GM19438 (cell line): ENCODE results near the gene CCDC50.

ENCODE experiments used
- ATAC-seq: cut with Tn5 transposase; IDR thresholded peaks from one replicate; pipeline ENCODE4 v1.9.1; 2021; ENCODE audit warnings: low read depth; ENCODE audit not compliant: unreplicated experiment

Gene CCDC50

DNA sequence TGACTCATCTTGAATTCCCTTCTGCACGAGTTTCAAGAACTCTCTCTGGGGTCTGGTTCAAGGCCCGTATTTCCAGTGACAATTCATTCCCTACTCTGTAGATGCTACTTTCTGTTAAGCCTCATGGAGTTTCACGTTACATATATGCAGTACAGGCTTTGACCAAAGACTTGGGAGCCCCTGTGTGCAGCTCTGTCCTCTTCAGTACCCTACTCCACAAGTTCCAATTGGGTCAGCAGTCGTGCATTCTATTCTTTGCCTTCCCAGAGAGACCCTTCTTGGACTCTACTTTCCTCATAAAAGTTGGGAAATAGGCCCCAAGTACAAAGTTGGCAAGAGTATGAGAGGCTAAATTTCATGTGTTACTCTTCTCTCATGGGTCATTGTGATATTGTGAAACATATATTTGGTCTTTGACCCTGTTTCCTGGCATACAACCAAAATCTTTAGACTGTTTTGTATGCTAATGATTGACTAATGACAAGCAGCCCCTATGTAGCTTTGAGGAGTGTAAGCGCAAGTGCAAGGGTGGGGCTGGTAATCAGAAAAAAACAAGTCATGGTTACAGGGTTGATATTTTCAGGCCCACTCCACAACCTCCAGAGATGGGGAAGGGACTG, 15.0 kb upstream of the CCDC50 start:
- no peak for ATAC-seq

DNA sequence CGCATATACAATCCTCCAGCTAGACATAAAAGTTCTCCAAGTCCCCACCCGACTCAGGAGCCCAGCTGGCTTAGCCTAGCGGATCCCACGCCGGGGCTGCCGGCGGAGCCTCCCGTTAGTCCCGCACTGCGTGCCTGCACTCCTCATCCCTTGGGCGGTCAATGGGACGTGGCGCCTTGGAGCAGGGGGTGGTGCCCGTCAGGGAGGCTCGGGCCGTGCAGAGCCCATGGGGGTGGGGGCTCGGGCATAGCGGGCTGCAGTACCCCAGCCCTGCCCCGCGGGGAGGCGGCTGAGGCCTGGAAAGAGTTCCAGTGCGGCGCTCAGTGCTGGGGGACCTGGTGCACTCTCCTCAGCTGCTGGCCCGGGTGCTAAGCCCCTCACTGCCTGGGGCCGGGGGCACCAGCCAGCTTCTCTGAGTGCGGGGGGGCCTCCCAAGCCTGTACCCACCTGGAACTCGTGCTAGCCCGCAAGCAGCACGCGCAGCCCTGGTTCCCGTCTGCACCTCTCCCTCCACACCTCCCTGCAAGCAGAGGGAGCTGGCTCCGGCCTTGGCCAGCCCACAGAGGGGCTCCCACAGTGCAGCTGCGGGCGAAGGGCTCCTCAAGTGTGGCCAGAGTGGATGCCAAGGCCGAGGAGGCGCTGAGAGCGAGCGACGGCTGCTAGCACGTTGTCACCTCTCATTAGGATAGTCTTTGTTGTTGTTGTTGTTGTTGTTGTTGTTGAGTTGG, 12.2 kb upstream of the CCDC50 start:
- no peak for ATAC-seq

DNA sequence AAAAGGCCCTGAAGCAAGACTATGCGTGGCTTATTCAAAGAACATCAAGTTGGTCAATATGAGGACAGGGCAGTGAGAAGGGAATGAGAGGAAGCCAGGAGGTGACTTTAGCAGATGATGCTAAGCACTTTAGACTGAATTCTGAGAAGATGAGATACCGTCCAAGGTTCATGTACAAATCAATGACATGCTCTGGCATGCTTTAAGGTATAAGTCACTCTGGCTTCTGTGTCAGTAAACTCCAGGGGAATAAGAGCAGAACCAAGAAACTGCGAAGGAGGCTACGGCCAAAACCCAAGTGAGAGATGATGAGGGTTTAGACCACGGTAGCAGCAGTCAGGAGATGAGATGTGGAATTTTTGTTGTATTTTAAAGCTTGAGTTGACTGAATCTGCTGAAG, 8.9 kb upstream of the CCDC50 start:
- no peak for ATAC-seq

DNA sequence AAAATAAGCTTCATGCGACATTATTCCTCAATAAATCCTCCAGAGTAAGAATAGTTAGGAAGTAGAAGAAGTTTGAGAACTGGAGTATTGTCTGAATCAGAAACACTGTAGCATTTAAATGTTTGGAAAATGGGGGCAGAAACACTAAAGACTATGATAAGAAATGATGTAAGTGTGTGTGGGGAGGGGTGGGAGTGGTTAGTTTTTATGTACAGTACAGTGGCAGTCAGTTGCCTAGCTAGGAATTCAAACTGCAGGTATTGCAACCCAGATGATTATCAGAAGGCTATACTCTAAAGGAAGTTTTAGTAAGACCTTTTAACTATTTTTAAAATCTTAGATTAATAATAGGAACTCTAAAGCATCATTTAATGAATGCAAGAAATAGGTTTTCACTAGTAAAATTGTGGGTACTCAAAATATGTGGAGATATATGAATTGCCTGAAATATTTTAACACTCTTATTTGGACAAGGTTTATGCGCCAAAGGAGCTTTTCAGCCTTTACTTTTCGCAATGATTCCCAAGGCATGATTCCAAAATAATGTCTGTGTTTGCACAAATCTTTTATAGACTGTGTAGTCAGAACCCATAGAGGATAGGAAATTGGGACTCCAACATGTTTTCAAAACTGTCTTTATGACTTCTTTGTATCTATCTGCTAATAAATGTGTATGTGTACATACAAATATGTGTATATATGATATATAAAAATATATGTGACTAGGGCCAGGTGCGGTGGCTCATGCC, 8.0 kb upstream of the CCDC50 start:
- no peak for ATAC-seq

DNA sequence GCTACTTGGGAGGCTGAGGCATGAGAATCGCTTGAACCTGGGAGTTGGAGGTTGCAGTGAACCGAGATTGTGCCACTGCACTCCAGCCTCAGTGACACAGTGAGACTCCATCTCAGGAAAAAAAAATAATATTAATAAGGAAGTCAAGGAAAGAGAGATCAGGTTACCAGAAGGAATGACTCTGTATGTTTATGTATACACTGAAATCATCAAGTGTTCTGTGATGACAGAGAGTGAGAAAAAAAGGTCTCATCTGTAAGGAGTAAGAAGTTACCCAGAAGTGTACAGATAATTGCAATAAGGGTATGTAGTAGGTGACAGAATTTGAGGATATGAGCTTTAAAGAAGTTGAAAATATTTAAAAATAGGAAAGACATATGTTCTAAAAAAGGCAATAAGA, 4.3 kb upstream of the CCDC50 start:
- no peak for ATAC-seq

DNA sequence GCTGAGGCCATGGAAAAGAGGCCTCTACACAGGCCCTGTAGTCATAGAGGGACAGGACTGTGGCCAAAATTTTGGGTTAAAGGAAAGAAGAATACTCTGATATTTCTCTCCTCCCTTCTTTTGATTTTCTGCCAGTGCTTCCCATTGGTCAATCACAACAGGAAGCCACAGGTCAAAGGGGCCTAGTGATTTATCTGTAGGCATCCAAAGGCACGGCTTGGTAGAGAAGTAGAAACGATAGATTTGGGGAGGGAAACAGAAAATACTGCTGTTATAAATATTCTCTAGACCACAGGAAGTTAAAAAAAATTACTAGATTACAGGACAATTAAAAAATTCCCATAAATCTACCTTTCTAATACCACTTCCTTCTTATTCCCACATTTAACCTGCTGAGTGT, 1.7 kb upstream of the CCDC50 start:
- no peak for ATAC-seq

DNA sequence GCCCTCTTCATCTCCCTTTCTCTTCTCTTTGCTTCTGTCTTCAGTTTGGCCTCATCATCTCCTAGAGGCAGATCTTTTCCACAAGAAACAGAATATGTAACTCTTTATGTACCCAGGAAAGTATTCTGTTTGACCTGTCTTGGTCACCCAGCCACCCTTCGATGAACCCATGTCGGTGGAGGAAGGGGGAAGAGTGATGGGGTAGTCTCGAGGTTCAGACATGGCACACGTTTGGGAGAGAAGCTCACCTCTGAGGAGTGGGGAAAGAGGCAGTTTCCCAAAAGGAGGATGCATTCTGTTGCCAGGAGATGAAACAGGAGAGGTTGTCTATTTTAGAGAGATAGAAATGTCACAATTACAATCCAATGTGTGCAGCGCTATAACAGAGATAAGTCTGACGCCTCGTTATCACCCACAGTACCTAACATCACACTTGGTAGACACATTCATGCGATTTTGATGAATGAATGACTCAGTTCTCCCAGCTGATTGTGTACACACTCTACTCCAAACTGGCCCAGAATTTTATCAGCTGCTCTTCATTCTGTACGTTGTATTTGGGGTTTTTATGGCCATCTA, 722 bp upstream of the CCDC50 start:
- no peak for ATAC-seq

DNA sequence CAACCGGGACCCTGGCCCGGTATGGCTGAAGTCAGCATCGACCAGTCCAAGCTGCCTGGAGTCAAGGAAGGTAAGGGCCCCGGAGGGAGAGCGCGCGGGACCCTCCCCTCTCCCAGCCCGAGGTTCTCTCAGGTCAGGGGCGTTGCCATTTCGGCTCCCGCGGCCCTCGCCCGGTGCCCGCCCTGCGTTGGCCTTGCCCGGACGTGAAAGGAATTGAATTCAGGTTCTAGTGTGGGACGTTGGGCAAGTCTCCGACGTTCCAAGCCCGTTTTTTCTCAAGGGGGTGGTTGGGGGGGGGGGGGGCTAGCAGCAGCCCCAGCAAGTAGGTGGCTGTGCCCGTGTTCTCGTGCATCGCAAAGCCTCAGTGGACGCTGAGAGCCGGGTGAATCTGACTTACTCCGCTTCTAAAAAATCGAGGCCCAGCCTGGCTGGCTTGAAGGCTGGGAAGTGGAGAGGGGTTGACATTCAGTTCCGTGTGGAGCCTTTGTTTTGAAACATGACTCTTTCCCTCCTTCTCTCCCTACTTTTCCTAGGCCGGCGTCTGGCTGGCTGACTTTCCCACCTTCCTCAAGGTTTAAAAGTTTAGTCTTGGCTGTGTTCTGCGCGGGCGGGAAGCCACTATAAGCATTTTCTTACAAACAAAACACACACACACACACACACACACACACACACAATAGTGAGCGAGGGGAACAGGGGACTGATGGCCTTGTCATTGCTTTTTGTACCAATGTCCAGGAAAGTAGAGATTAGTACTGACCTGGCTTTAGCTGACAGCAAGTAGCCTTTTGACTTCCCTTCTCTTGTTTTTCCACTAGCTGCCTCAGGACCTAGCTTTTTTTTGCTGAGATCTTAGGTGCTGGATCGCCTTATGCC, 698 bp downstream of the CCDC50 start, which contains the start of gene UTS2B:
TSS of gene UTS2B (minus strand) at position 873 of the 876 bp plus-strand sequence. CDS start 48,337 bp downstream, outside the sequence.
- ATAC-seq, result peak; percentile 24

DNA sequence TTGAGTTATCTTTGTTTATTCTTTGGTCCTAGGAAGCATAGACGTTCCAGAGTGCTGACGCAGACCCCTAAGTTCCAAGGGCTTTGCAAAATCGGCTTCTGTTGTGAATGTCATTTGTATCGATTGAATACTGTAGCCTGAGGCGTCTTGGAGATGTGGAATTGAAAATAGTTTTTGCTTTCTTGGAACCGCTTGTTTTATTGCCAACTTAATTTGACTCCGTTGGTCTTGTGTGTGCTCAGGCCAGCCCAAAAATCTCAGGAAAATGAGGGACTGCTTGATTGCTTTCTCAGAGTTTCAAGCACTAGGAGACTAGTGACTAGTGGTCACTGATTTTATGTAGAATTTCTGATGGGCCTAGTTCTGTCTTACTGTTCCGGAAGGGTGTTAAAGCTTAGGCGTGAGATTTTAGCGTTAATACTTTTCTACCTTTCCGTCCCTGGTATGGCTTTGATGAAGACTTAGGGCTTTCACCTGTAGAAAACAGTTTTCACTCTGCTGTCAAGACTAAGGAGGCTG, 1.4 kb downstream of the CCDC50 start:
- ATAC-seq, result no peak

DNA sequence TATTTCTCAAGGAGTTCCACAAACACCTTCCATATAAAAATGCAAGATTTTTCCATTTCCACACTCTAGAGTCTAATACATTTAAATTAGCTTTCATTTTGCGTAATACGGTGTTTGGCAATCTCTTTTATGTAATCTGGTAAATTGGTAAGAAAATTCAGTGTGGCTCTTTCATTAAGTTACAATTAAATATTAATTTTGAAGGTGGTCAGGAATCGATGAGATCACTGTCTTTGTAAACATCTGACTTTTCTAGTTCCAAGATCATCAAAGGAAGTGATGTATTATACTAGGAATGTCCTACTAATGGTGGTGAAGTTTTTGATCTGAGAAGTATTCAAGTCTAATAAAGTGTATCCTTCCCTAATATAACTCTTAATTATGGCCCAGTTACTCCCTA, 2.2 kb downstream of the CCDC50 start:
- ATAC-seq, result no peak

DNA sequence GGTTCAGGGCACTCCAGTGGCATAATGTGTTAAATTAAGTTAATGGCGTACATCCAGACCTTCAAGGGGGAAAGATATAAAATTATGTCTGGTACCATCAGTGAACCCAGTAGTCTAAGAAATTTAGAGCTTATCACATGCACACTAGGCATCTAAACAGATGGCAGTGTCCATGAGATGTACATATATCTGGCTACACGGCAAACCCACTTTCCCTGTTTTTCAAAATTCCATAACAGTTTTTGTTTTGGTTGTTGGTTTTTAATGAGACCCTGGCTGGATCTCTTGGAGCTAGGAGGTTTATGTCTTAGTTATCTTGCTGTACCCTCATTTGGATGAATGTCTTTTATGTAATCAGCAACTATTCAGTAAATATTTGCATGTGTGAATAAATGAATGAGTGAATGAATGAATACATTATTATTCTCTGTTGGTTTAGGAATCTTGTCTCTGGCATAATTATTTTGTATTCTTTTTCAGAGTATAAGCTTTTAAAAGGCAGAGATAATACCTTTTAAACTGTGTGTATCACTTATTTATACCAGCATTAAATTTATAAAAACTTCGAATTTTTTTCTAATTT, 4.2 kb downstream of the CCDC50 start:
- no peak for ATAC-seq

DNA sequence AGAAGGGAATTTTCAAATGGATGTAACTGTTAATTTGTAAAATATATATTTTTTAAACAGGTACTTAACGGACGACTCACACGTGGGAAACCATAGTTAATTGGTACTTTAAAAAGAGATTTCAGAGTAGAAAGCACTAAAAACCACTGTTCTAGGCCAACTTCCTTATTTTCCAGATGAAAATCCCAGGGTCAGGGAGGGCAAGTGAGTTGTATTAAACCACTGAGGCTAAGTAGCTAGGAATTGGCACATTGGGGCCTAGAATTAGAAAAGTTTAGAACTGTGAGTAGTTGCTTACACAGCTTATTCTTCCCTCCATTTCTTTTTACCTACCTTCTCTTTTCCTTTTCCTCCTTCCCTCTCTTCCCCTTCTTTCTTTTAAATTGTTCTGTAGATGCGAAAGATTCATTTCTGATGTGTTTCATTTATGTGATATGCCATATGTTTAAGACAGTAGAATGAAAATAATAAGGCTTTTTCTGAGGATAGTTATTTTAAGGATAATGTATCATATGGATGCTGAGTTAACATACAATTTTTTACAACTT, 5.2 kb downstream of the CCDC50 start:
- no peak for ATAC-seq

DNA sequence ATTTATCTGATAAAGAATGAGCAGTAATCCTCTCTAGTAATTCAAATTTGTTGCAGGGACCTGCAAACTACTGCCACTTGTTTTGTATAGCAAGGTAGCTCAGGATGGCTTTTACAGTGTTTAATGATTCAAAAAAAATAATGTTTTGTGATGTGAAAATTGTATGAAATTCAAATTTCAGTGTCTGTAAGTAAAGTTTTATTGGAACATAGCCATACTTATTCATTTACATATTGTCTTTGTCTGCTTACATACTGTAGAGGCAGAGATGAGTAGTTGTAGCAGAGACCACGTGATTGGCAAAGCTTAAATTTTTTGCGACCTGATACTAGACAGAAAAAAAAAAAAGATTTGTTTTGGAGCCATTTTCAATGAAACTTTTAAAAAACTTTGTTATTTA, 7.6 kb downstream of the CCDC50 start:
- no peak for ATAC-seq

DNA sequence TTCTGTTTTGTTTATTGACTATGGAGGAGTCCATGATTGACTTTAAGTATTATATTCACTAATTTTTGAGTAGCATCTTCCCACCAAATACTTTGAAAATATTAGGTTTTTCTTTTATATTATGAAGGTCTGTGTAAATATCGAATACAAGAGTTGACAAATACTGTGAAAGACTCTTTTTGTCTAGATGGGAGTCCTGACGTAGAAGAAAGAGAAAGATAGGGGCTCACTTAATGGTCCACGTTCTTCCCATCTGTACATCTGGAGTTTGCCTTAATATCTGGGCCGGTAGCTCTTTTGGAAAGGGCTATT, 8.9 kb downstream of the CCDC50 start:
- ATAC-seq, result no peak

DNA sequence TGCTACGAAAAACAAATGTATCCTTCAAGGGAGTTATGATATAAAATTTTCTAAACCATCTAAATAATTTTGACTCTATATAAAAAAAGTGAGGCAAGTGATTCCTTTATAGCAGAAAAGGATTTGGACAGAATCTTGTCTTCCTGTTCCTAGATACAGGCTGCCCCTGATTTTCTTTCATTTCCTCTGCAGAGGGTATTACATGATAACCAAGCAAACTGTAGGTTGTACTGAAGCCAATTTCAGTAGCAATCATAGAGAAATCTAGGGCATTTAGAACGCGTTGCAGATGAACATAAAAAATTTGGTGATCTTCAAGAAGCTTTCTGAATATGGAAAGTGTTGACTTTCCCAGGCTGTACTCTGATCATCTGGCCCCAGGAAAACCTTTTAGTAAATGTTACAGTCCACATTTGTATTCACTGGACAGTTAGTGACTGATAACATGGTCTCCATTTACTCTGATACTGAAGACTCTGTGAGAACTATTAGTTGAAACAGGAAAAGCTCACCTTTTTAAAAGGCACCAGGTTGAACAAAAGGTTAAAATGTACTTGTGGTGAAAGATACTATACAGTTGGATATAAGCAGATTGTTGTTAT, 10.2 kb downstream of the CCDC50 start:
- no peak for ATAC-seq

DNA sequence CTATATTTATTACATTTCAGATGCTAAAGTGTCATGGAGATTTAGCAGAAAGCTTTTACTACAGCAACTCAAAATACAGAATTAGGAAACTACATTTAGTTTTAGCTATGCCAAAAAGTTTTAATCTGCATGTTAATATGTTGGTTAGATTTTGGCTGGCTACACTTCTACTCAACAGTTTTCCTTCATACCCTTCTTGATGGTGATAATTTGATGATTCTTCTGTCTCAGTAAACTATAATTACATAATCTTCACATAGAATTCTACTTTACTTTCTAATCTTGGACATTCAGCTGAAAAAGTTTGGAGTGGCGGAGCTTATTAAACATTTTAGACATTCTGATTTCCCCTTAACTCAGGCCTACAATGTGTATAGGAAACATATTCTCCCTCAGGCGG, 11.2 kb downstream of the CCDC50 start:
- no peak for ATAC-seq

DNA sequence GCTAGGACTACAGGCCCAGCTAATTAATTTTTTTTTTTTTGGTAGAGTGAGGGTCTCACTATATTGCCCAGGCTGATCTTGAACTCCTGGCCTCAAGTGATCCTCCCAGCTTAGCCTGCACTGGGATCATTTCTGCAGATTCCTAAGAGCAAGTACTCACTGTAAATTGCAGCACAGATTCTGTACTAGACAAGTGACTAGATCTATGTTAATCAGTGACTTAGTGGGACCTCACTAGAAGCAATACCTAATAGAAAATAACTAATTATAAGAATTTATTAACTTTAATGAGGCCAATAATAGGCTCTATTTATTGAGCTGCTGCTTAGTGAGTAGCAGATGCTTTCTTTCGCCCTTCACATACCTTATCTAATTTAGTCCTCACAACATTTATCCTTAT, 11.8 kb downstream of the CCDC50 start:
- ATAC-seq, result peak; percentile 42

DNA sequence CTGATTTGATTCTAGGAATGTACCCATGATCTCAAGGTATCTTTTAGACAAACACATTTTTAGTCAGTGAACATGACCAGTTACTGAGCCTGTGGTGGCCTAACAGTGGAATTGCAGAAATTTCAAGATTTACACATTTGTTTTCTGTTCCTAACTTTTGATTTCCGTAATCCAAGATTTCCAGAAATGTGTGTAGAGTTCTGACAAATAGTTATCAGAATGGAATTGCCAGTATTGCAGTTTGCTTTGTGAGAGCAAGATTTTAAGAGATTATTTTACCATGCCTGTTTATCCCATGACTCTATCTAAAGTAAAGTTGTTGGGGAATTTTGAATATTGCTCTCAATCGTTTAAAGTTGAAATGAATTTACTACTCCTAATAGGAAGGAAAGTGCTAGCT, 12.8 kb downstream of the CCDC50 start:
- ATAC-seq, result no peak

DNA sequence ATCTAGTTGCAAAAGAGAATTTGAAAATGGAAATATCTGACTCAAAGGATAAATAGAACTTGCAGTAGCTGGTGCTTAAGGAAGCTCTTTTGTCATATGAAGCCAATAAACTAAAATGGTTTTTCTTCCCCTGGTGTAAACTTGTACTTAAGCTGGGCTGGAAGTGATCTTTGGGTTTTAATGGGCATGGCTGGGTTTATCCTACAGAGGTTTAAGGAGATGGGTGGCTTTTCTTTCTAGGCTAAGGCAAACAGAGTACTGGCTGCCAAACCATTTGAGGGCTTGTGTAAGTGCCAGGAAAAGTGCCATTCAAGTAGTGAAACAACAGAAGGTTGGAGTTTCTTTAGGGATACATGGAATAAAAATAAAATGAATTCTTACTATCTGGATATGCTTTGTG, 13.2 kb downstream of the CCDC50 start:
- no peak for ATAC-seq
